Activated naive CD8-positive, alpha-beta T cell treated with anti-CD3 and anti-CD28 coated beads, Interleukin-2, amount 50 U/mL, for 24 hours (primary cell): ENCODE results near the gene IRAK2.
"Not testable (repeated sequence)": the region's sequence is repeated elsewhere in the genome, so short reads cannot be mapped to it uniquely, and the experiment has no call there.

Experiments
- ATAC-seq: fragments of 150-1000 bp; cut with Tn5 transposase; one replicate; pipeline ENCODE4 v1.10.0; 2021
- DNase-seq: peaks from one replicate; pipeline ENCODE4 v3.0.0; 2021
- H3K27ac Mint-ChIP-seq: one replicate; pipeline ENCODE4 v1.8.0; 2021; ENCODE audit warnings: mild to moderate bottlenecking, mixed read lengths
- H3K27me3 Mint-ChIP-seq: one replicate; pipeline ENCODE4 v1.8.0; 2021; ENCODE audit warnings: mixed read lengths
- H3K36me3 Mint-ChIP-seq: one replicate; pipeline ENCODE4 v1.8.0; 2021; ENCODE audit warnings: low read depth, mixed read lengths
- H3K4me1 Mint-ChIP-seq: one replicate; pipeline ENCODE4 v1.8.0; 2021; ENCODE audit warnings: mixed read lengths
- H3K4me3 Mint-ChIP-seq: one replicate; pipeline ENCODE4 v1.8.0; 2021; ENCODE audit warnings: mild to moderate bottlenecking, moderate library complexity, mixed read lengths
- H3K9me3 Mint-ChIP-seq: one replicate; pipeline ENCODE4 v1.8.0; 2021; ENCODE audit warnings: mixed read lengths

IRAK2 gene

DNA sequence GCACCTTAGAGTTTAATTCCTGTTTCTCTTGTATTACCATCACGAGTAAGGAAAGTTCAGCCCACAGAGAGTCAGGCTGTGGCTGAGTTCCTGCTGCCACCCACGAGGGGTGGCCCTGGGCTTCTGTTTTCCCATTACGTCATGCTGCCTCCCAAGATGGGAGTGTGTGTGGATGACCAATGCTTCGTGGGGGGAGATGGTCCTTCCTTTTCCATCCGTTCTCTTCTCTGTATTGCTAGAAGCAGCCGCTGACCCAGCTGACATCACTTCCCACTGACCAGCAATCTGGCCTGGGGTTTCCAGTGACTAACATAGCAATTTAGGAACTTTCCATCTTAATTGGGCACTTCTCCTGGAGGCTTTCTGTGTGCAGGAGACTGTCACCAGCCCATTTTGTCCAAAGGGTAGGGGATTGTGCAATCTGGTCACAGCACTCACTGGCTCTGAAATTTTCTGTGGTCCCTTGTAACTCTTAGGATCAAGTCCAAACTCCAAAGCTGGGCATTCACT lies 9.3 kb downstream of the IRAK2 start:
- Mint-ChIP-seq H3K4me3 (no peak overlapping the region), H3K27ac (peak overlapping the region; percentile 84)
- DNase-seq: no peak

DNA sequence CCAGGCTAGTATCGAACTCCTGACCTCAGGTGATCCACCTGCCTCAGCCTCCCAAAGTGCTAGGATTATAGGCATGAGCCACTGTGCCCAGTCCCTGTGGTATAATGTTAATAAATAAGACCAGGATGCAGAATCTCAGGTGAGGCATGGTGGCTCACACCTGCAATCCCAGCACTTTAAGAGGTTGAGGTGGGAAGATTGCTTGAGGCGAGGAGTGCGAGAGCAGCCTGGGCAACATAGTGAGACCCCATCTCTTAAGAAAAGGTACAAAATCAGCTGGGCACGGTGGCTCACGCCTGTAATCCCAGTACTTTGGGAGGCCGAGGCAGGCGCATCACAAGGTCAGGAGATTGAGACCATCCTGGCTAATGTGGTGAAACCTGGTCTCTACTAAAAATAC lies 10.6 kb downstream of the IRAK2 start:
- ATAC-seq, H3K36me3 Mint-ChIP-seq, H3K4me3 Mint-ChIP-seq, DNase-seq, H3K27ac Mint-ChIP-seq, H3K9me3 Mint-ChIP-seq, H3K27me3 Mint-ChIP-seq: not testable (repeated sequence)
- peaks cover 22% of the 10 kb centered on the region for H3K4me1 Mint-ChIP-seq

More for the DNA sequence above, 9.3 kb downstream of the IRAK2 start:
- peaks cover 4% of the 10 kb centered on the region for H3K36me3 Mint-ChIP-seq
- H3K9me3 Mint-ChIP-seq: no peaks in the 10 kb centered on the region
- ATAC-seq: peak; percentile 73
- peaks cover 24% of the 10 kb centered on the region for H3K4me1 Mint-ChIP-seq
- no peaks in the 10 kb centered on the region for H3K27me3 Mint-ChIP-seq

DNA sequence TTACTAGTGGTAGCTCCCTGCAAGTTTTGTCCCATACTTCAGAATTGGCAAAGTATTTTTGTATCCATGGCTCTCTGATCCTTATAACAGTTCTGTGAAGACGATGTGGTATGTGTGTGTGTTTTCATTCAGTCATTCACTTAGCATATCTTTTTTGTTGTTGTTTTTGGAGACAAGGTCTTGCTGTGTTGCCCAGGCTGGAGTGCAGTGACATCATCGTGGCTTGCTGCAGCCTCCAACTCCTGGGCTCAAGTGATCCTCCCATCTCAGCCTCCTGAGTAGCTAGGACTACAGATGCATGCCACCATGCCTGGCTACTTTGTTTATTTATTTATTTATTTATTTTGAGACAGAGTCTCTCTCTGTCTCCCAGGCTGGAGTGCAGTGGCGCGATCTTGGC lies 11.4 kb downstream of the IRAK2 start:
- H3K4me1 Mint-ChIP-seq: peaks cover 21% of the 10 kb centered on the region
- H3K4me3 Mint-ChIP-seq, H3K36me3 Mint-ChIP-seq, DNase-seq, H3K27me3 Mint-ChIP-seq, H3K9me3 Mint-ChIP-seq, H3K27ac Mint-ChIP-seq, ATAC-seq: not testable (repeated sequence)

DNA sequence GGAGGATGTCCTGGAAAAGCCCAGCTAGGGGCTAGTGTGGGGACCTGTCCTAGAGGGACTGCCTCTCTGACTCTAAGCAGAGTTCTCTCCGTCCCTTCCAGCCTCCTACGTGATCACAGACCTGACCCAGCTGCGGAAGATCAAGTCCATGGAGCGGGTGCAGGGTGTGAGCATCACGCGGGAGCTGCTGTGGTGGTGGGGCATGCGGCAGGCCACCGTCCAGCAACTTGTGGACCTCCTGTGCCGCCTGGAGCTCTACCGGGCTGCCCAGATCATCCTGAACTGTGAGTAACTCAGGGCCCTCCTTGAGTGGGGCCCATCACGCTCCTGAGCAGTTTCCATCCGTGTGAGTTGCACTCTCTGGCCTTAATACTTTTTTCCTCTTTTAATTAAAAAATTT lies 13.0 kb downstream of the IRAK2 start:
- H3K4me1 Mint-ChIP-seq: peaks cover 23% of the 10 kb centered on the region
- no peak overlapping the region for H3K27ac Mint-ChIP-seq
- H3K27me3 Mint-ChIP-seq: no peaks in the 10 kb centered on the region

DNA sequence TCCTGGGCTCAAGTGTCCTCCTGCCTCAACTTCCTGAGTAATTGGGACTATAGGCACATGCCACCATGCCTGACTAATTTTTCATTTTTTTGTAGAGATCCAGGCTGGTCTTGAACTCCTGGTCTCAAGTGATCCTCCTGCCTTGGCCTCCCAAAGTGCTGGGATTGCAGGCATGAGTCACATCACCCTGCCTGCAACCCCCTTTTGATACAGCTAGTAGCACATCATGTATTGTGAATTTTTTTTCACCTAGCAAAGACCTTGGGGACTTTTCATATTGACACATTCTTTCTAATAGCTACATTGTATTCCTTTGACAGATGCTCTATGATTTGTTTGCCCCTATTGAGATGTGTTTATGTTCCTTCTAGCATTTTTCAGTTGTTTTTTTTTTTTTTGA lies 14.2 kb downstream of the IRAK2 start:
- no peak for ATAC-seq
- peaks cover 8% of the 10 kb centered on the region for H3K36me3 Mint-ChIP-seq
- H3K4me1 Mint-ChIP-seq: peaks cover 13% of the 10 kb centered on the region
- no peak overlapping the region for H3K4me3 Mint-ChIP-seq
- H3K9me3 Mint-ChIP-seq: no peaks in the 10 kb centered on the region
- no peaks in the 10 kb centered on the region for H3K27me3 Mint-ChIP-seq
- no peak overlapping the region for H3K27ac Mint-ChIP-seq
- no peak for DNase-seq

More for the DNA sequence above, 13.0 kb downstream of the IRAK2 start:
- H3K36me3 Mint-ChIP-seq: peaks cover 8% of the 10 kb centered on the region
- DNase-seq (no peak), ATAC-seq (no peak)
- H3K9me3 Mint-ChIP-seq: no peaks in the 10 kb centered on the region
- no peak overlapping the region for H3K4me3 Mint-ChIP-seq

DNA sequence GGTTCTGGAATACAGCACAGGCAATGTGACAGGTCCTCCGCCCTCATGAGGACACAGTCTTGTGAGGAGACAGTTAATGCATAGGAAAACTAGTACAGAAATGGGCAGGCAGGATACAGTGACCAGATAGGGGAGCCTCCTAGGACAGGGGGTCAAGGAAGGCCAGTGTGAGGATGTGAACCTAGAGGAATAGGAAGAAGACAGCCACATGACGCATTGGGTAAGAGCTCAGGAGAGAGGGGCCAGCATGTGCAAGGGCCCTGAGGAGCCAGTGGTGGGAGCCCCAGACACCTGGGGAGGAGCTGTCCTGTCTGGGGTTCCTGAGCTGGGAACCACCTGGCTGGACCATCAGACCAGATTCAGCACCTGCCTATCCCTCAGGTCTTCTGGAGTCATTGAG lies 15.6 kb downstream of the IRAK2 start:
- Mint-ChIP-seq H3K27ac (no peak overlapping the region), H3K27me3 (no peaks in the 10 kb centered on the region), H3K9me3 (no peaks in the 10 kb centered on the region), H3K4me1 (peaks cover 14% of the 10 kb centered on the region), H3K36me3 (peaks cover 8% of the 10 kb centered on the region), H3K4me3 (no peak overlapping the region)
- DNase-seq (no peak), ATAC-seq (no peak)

DNA sequence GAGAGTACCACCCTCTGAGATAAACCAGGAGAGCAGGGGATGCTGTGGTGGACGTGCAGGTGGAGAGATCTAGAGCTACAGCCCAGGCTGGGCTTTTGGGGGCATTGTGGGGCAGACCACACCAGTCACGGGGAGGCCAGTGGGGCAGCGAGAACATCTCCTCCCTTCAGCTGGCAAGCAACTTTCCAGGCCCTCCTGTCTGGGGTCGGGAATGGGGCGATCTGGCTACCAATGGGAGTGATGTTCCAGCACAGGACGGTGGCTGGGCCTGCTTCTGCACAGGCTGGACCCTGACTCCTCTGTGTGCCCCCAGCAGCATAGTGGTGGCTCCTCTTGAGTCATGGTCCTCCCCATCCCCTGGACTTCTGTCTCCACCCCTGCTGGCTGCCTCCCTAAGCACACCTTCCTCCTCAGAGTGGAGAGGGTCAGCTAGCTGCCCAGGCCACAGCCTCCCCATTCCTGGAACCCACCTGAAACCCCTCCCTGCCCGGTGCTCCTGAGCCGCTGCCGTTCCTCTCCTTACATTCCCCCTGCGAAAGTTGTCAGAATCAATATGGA lies 16.1 kb downstream of the IRAK2 start:
- Mint-ChIP-seq H3K4me1 (peaks cover 17% of the 10 kb centered on the region), H3K36me3 (peaks cover 7% of the 10 kb centered on the region), H3K27ac (no peak overlapping the region), H3K4me3 (no peak overlapping the region), H3K9me3 (no peaks in the 10 kb centered on the region), H3K27me3 (no peaks in the 10 kb centered on the region)
- no peak for ATAC-seq
- no peak for DNase-seq

DNA sequence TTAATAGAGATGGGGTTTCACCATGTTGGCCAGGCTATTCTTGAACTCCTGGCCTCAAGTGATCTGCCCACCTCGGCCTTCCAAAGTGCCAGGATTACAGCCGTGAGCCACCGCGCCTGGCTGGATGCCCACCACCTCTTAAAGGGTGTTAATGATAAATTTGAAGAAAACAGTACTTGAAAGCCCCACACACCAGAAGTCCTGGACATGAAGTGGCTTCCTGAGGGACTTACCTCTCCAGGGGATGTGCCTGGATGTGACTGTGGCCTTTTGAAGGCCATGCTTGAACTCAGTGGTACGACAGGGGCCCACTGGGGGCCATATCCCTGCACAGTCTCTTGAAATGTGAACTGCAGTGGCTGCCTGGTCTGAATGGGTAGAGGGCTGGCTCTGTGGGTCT lies 18.2 kb downstream of the IRAK2 start:
- Mint-ChIP-seq H3K9me3 (no peaks in the 10 kb centered on the region), H3K27me3 (no peaks in the 10 kb centered on the region), H3K27ac (no peak overlapping the region), H3K4me3 (no peak overlapping the region), H3K4me1 (peaks cover 38% of the 10 kb centered on the region), H3K36me3 (peaks cover 8% of the 10 kb centered on the region)
- DNase-seq (no peak), ATAC-seq (no peak)

DNA sequence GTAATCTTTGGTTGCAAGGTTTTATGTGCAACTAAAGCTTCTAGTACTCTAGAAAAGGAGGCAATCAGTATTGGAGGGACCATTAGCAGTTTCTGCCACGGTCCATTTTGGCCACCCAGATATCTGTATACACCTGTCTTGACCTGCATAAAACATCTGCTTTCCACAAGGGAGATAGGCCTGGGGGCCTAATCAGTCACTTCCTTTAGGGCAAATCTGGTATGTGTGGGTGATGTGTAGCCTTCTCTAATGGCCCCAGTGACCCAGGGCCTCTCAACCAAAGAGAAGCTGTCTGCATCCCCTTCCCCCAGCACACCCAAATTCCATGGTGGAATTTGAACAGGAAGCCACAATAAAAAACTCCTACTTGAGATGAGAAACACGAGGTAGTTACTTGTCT lies 19.5 kb downstream of the IRAK2 start:
- no peak overlapping the region for H3K4me3 Mint-ChIP-seq
- no peak overlapping the region for H3K27ac Mint-ChIP-seq
- H3K27me3 Mint-ChIP-seq: no peaks in the 10 kb centered on the region
- ATAC-seq (no peak), DNase-seq (no peak)
- no peaks in the 10 kb centered on the region for H3K9me3 Mint-ChIP-seq
- peaks cover 45% of the 10 kb centered on the region for H3K4me1 Mint-ChIP-seq
- peaks cover 8% of the 10 kb centered on the region for H3K36me3 Mint-ChIP-seq

DNA sequence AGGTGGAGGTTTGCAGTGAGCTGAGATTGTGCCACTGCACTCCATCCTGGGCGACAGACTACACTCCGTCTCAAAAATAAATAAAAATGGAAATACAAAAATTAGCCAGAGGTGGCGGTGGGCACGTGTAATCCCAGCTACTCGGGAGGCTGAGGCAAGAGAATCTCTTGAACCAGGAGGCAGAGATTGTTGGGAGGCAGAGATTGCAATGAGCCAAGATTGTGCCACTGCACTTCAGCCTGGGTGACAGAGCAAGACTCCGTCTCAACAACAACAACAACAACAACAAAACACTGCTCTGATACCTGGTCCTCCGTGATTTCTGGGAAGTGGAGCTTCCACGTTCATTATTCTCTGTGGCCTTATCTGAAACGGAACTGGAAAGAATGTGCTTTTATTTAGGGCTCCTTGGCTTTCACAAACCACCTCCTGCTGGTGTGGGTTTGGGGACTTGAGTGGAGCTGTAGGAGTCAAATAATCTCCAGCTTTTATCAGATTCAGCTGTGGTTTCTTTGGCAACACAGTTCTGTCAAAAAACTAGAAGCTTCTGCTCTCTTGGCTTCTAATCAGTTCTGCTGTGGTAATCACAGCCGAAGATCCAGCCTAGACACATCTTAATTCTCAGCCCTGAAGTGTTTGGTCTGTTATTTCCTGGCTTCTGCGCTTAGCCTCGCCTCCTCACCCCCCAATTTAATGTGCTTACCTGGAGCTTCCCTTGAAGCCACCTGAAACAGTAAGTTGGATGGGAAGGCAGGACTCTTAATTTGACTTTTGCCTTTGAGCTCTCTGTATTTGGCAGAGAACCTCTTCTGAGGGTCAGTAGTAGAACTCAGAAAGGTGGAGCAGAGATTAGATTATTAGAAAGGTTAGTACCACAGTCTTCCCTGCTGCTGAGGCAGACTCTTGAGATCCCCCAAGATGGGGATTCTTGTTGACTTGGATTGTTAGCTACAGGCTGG lies 21.4 kb downstream of the IRAK2 start:
- H3K9me3 Mint-ChIP-seq: no peaks in the 10 kb centered on the region
- H3K4me3 Mint-ChIP-seq: peak overlapping the region; percentile 15
- H3K27ac Mint-ChIP-seq: peak overlapping the region; percentile 79
- H3K27me3 Mint-ChIP-seq: no peaks in the 10 kb centered on the region
- H3K4me1 Mint-ChIP-seq: peaks cover 62% of the 10 kb centered on the region
- peaks cover 8% of the 10 kb centered on the region for H3K36me3 Mint-ChIP-seq
- no peak for DNase-seq
- ATAC-seq: peak; percentile 8

DNA sequence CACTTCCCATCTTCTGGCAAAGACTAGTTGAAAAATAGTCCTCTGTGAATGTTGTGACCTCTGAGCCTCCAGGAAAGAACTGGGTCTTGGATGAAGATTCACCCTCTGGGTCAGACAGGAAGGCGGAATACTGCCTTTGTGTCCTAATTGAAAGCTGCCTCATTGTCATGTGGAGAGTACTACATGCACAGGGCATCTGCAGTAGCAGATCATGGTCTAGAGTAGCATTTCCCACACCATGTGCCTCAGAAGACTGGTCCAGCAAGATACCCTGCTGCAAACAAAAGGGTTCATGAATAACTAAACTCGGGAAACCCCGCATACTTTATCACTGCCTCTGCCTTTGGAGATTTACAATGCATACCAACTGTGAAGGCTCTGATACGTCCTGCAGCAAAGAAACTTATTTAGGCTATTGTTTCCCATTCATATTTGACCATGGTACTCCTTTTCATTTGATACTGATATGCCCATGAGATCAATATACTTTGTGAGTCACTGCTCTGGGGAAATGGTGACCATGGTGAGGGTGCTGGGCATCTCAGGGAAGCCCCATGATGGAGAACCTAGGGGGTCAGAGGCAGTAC lies 22.7 kb downstream of the IRAK2 start:
- H3K9me3 Mint-ChIP-seq: no peaks in the 10 kb centered on the region
- no peaks in the 10 kb centered on the region for H3K27me3 Mint-ChIP-seq
- H3K27ac Mint-ChIP-seq: no peak overlapping the region
- no peak for ATAC-seq
- peaks cover 4% of the 10 kb centered on the region for H3K36me3 Mint-ChIP-seq
- no peak overlapping the region for H3K4me3 Mint-ChIP-seq
- no peak for DNase-seq
- peaks cover 69% of the 10 kb centered on the region for H3K4me1 Mint-ChIP-seq

DNA sequence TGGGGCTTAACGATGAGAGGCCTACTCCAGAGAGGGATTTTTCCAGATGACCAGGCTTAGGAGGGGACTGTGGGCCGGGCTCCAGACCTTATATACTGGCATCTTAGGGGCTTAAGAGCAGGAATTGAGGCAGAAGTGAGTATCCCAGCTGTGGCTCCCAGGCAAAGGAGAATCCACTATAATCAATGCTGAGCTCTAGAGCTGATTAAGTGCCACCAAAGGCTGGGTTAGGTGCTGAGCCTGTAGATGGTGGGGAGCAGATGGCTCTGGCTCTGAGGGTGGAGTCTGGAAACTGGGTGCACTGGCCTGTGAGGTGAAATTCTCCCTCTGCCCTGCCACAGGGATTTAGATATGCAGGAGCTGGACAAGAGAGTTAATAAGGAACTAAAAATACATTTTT lies 23.2 kb downstream of the IRAK2 start:
- ATAC-seq (no peak), DNase-seq (no peak)
- peaks cover 4% of the 10 kb centered on the region for H3K36me3 Mint-ChIP-seq
- no peak overlapping the region for H3K4me3 Mint-ChIP-seq
- H3K27ac Mint-ChIP-seq: no peak overlapping the region
- H3K9me3 Mint-ChIP-seq: no peaks in the 10 kb centered on the region
- H3K4me1 Mint-ChIP-seq: peaks cover 75% of the 10 kb centered on the region
- H3K27me3 Mint-ChIP-seq: no peaks in the 10 kb centered on the region

DNA sequence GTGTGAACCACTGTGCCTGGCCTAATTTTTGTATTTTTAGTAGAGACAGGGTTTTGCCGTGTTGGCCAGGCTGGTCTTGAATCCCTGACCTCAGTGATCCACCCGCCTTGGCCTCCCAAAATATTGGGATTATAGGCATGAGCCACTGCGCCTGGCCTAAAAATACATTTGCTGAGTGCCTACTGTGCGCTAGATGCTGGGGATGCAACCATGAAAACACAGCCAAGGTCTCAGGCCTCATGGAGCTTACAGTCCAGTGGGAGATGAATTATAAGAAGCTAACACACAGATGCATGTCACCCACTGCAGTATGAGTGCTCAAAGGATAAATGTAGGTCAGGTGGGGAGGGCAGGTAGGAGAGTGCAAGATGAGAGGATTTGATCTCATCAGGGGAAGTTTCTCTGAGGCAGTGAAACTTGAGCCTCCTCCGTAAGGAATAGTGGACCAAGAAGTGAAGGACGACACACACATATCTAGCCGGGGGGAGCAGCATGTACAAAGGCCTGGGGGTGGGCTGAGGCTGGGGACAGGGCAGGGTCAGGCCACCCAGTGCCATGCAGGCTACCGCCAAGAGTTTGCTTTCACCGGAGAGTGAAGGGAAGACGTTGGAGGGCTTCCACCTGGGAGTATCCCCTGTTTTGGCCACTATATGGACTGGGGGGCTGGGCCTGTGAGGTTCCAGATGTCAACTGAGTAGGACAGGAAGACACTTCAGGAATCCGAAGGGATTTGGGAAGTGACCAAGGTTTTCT lies 24.3 kb downstream of the IRAK2 start:
- Mint-ChIP-seq H3K4me3 (peak overlapping the region; percentile 13), H3K27ac (peak overlapping the region; percentile 91), H3K27me3 (no peaks in the 10 kb centered on the region), H3K36me3 (peaks cover 4% of the 10 kb centered on the region), H3K9me3 (no peaks in the 10 kb centered on the region), H3K4me1 (peaks cover 84% of the 10 kb centered on the region)
- DNase-seq (no peak), ATAC-seq (no peak)

DNA sequence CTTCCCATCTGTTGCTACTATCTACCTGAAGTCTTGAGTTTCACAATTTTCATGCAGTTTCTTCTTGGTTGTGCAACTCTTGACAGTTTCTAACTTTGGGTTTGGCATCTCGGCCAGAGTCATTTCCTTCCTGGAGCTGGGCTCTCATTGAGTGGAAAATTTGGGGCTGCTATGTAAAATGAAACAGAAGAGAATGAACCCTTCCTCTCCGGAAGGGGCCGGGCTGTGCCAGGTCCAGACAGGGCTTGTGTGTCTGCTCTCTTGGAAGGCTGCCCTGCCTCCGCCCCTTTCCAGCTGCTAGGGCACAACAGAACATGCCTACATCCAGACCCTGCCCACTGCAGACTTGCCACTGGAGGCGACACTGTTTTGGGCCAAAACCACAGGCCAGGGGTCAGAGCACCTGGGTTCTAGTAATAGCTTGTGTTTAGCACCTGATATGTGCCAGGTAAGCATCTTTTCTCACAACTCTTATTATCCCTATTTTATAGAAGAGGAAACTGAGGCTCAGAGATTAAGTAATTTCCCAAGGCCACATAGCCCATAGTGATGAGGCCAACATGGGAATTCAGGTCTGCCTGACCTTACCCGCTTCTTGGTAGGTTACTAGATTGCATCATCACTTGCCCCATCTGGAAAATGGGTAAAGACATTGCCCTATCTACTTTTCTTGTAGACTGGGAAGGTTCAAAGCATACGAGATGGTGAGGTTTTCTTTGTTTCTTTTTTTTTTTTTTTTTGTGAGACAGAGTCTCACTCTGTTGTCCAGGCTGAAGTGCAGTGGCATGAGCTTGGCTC lies 25.0 kb downstream of the IRAK2 start:
- Mint-ChIP-seq H3K27ac (peak overlapping the region; percentile 91), H3K4me1 (peaks cover 87% of the 10 kb centered on the region), H3K27me3 (no peaks in the 10 kb centered on the region), H3K36me3 (peaks cover 4% of the 10 kb centered on the region), H3K4me3 (peak overlapping the region; percentile 13), H3K9me3 (no peaks in the 10 kb centered on the region)
- ATAC-seq: peak; percentile 27
- peak; percentile 46 for DNase-seq
